Heart left ventricle (tissue), 16 donors: ENCODE measurements around the gene LTC4S. TPM values are rescaled to one million over a fixed set of nuclear protein-coding genes. Genes with fewer than 3 reads are reported as not detected.
A peak's percentile ranks its signal among the peaks of the same experiment; 100 is the strongest.

ENCODE experiments used
- ATAC-seq, 4 donors: fragments of 200-7000 bp; cut with Tn5 transposase; one replicate each; pipeline ENCODE4 v1.9.1; 2020 to 2022; ENCODE audit warnings: moderate library complexity in 4 of 4, mild to moderate bottlenecking in 3 of 4, moderate number of reproducible peaks in 1 of 4
- DNase-seq, 5 donors: peaks; one replicate each; pipeline ENCODE4 v3.0.0-alpha.2; 2020
- H3K27ac ChIP-seq, 12 donors: fragments of 200-600 bp; sonication (generic) in 4 of 12; one replicate each; pipeline versions ENCODE4 v1.5.0 to v1.8.0; 2016 to 2022; ENCODE audit warnings: mild to moderate bottlenecking in 2 of 12
- H3K27me3 ChIP-seq, 9 donors: fragments of 200-600 bp; sonication (generic) in 2 of 9; one replicate each; pipeline versions ENCODE4 v1.5.1 to v1.8.0; 2016 to 2022; ENCODE audit warnings: mild to moderate bottlenecking in 3 of 9
- H3K36me3 ChIP-seq, 9 donors: fragments of 200-600 bp; sonication (generic) in 2 of 9; one replicate each; pipeline versions ENCODE4 v1.5.0 to v1.8.0; 2018 to 2022; ENCODE audit warnings: mild to moderate bottlenecking in 2 of 9
- H3K4me1 ChIP-seq, 12 donors: fragments of 200-600 bp; sonication (generic) in 4 of 12; one replicate each; pipeline versions ENCODE4 v1.5.0 to v1.8.0; 2016 to 2022; ENCODE audit warnings: mild to moderate bottlenecking in 3 of 12
- H3K4me3 ChIP-seq, 12 donors: fragments of 200-600 bp; sonication (generic) in 4 of 12; one replicate each; pipeline versions ENCODE4 v1.5.0 to v1.8.0; 2017 to 2022; ENCODE audit warnings: mild to moderate bottlenecking in 9 of 12, moderate library complexity in 4 of 12
- H3K9me3 ChIP-seq, 12 donors: fragments of 200-600 bp; sonication (generic) in 4 of 12; one replicate each; pipeline versions ENCODE4 v1.5.0 to v1.8.0; 2016 to 2022; ENCODE audit warnings: mild to moderate bottlenecking in 1 of 12
- CTCF ChIP-seq, 12 donors: fragments of 200-600 bp; sonication (generic) in 4 of 12; IDR thresholded peaks; one replicate each; pipeline versions ENCODE4 v1.5.0 to v1.8.0; 2018 to 2022; ENCODE audit warnings: antibody characterized with exemption in 12 of 12, mild to moderate bottlenecking in 5 of 12
- POLR2A ChIP-seq, 2 donors: fragments of 450-650 bp; IDR thresholded peaks; one replicate each; pipeline ENCODE4 v1.6.1; 2017; ENCODE audit warnings: antibody characterized with exemption in 2 of 2, mild to moderate bottlenecking in 2 of 2, moderate library complexity in 2 of 2
- WGBS, 4 donors: extraction: QIAGEN DNeasy Blood & Tissue Kit in 2 of 4; methylation state at CpG; one replicate each; pipeline versions ENCODE4 v1.1.5 to v1.1.7; 2013 to 2018; 5-methylcytosine and 5-hydroxymethylcytosine counted together
- intact Hi-C, 10 donors: fragments of 100-400 bp; cut with DNase I; formaldehyde crosslinking; loops; one replicate each; pipeline versions ENCODE4 v1.11.1 to v1.14.2; 2022
- polyA plus RNA-seq, 2 donors: library from polyadenylated mRNA; stranded (reverse); fragments of 200-250 nt; gene quantifications; one replicate each; pipeline ENCODE4 v1.2.3, GENCODE V29; 2013
- total RNA-seq, 9 donors: library from RNA; depleted of rRNA in 2 of 9; stranded (reverse); fragments of >200 nt in 2 of 9; fragmentation: NEBNext Ultra II Directional in 3 of 9; extraction: Animal tissue kit (Norgen Biotek cat#: 25700) in 3 of 9; gene quantifications; one replicate each; pipeline versions ENCODE4 v1.1.0 to v1.2.4, GENCODE V29; 2016 to 2023
- donor health status: ischemic (EF 13 %, LVEDD 7.1; RV severe dilation, severe dysfunction).
- donor health status: healthy with polysubstance abuse.
- donor health status: DM: no; HTN: yes; CAD: no.
- donor health status: DM: no; HTN: no; CAD: no.
- donor health status: ischemic (EF 25% LVEDD 6.9; RV normal size, moderate dysfunction).
- donor health status: ischemic (EF 25% LVEDD 5.7; RV mildly dilated, moderate dysfunction).
- donor health status: healthy.
- donor health status: DM: yes; HTN: yes; CAD: no.
- donor health status: ischemic (EF 35%, LVEDD 5.7; RV mildly dilated, moderate dysfunction).
- donor health status: nonischemic (EF 11% LVEDD 7.7; RV severe dilation, severe dysfunction).
- donor health status: DM: yes; HTN: yes; CAD: no.
- donor health status: PGD.
- donor health status: ischemic (EF 29% LVEDD 5.4; RV normal size, mild dysfunction).
- donor health status: nonischemic (EF 23%, LVEDD 6.1; RV moderate dilation, normal function).

Gene LTC4S
- total and polyA plus RNA-seq, 11 donors = 3.3 to 16.7 (median 9.5) TPM

GRCh38 chr5:179798771-179799643 lies 5.2 kb downstream of the LTC4S start:
- Histone ChIP-seq H3K27ac (no peak overlapping the region), H3K36me3 (peaks cover 7 to 56% (median 42%) of the 10 kb centered on the region in 9 donors), H3K4me3 (no peak overlapping the region), H3K4me1 (peaks cover 5 to 55% (median 47%) of the 10 kb centered on the region in 12 donors), H3K9me3 (no peaks in the 10 kb centered on the region), H3K27me3 (no peaks in the 10 kb centered on the region)
- WGBS, 4 donors = 95 to 96% (median 95%) methylated on average over 23 to 36 of the region's 36 CpGs
- no peak for TF ChIP-seq CTCF (IDR thresholded peaks at IDR 0.05)
- no peak for TF ChIP-seq POLR2A (IDR thresholded peaks at IDR 0.05)
- ATAC-seq (no peak), DNase-seq (peak in 3 of 5 donors; percentile 22 to 54 (median 22))
- intact Hi-C loops = loop anchor here in 3 of 10 donors (5.0 kb wide), 1 partner anchor 37 kb away; no protein-coding TSS in a partner anchor

GRCh38 chr5:179799644-179799973 lies 5.8 kb downstream of the LTC4S start:
- intact Hi-C loops = loop anchor here in 3 of 10 donors (5.0 kb wide), 1 partner anchor 37 kb away; no protein-coding TSS in a partner anchor
- TF ChIP-seq CTCF (IDR thresholded peaks at IDR 0.05) (no peak), POLR2A (IDR thresholded peaks at IDR 0.05) (no peak)
- no peaks in the 10 kb centered on the region for H3K27me3 ChIP-seq
- WGBS, 4 donors = 89 to 97% (median 92%) methylated on average over 5 of the region's 5 CpGs
- DNase-seq (peak in 1 of 5 donors; percentile 10), ATAC-seq (no peak)
- no peak overlapping the region for H3K4me3 ChIP-seq
- H3K27ac ChIP-seq = no peak overlapping the region
- H3K4me1 ChIP-seq = peaks cover 5 to 55% (median 47%) of the 10 kb centered on the region in 12 donors
- H3K36me3 ChIP-seq = peaks cover 7 to 56% (median 42%) of the 10 kb centered on the region in 9 donors
- H3K9me3 ChIP-seq = no peaks in the 10 kb centered on the region

GRCh38 chr5:179800071-179800695 lies 6.4 kb downstream of the LTC4S start:
- intact Hi-C loops = loop anchor here in 6 of 10 donors (5.0 to 10.0 kb wide), 3 partner anchors 55 to 107 kb away; partner anchors contain the start of genes TBC1D9B (in 6 of the 6) and MRNIP (in 1 of the 6)
- TF ChIP-seq CTCF (IDR thresholded peaks at IDR 0.05) (no peak), POLR2A (IDR thresholded peaks at IDR 0.05) (no peak)
- DNase-seq (peak in 2 of 5 donors; percentile 23 to 53), ATAC-seq (no peak)
- no peaks in the 10 kb centered on the region for H3K27me3 ChIP-seq
- H3K4me3 ChIP-seq = no peak overlapping the region
- 95 to 96% (median 95%) methylated on average over 20 to 21 of the region's 21 CpGs for WGBS, 4 donors
- H3K4me1 ChIP-seq = peaks cover 4 to 55% (median 47%) of the 10 kb centered on the region in 12 donors
- H3K9me3 ChIP-seq = no peaks in the 10 kb centered on the region
- H3K36me3 ChIP-seq = peaks cover 7 to 56% (median 42%) of the 10 kb centered on the region in 9 donors
- H3K27ac ChIP-seq = no peak overlapping the region
